GM23338 (cell line): Measurements from ENCODE around the gene ADAM10. TPM values are rescaled to one million over a fixed set of nuclear protein-coding genes. Genes with fewer than 3 reads are reported as not detected.
A peak's percentile ranks its signal among the peaks of the same experiment; 100 is the strongest.

Experiments used
- ATAC-seq: fragments of 200-7000 bp; cut with Tn5 transposase; 3 replicates; pipeline ENCODE4 v1.9.1; 2020
- DNase-seq: peaks from one replicate; pipeline ENCODE4 v3.0.0-alpha.2; 2015; ENCODE audit warnings: low spot score
- H2AFZ ChIP-seq: fragments of 200-600 bp; sonication (generic); 2 replicates; pipeline ENCODE4 v1.8.0; 2016; ENCODE audit warnings: antibody characterized with exemption, mild to moderate bottlenecking, moderate library complexity
- H3F3A ChIP-seq: fragments of 200-600 bp; sonication (generic); replicated peaks from 2 replicates; pipeline ENCODE4 v1.8.0; 2017; ENCODE audit warnings: antibody characterized with exemption, mixed run types, low read depth
- H3K27ac ChIP-seq: fragments of 200-600 bp; sonication (generic); 2 replicates; pipeline ENCODE4 v1.6.1; 2016; ENCODE audit warnings: low read depth
- H3K27me3 ChIP-seq: fragments of 200-600 bp; sonication (generic); 2 replicates; pipeline ENCODE4 v1.8.0; 2016; ENCODE audit warnings: mild to moderate bottlenecking, mixed run types, moderate library complexity; ENCODE audit not compliant: insufficient read depth
- H3K36me3 ChIP-seq: fragments of 200-600 bp; sonication (generic); 2 replicates; pipeline ENCODE4 v1.8.0; 2016; ENCODE audit warnings: mild to moderate bottlenecking; ENCODE audit not compliant: insufficient read depth
- H3K4me1 ChIP-seq: fragments of 200-600 bp; sonication (generic); 2 replicates; pipeline ENCODE4 v1.8.0; 2016; ENCODE audit warnings: mild to moderate bottlenecking, moderate library complexity; ENCODE audit not compliant: insufficient read depth
- H3K4me2 ChIP-seq: fragments of 200-600 bp; sonication (generic); 2 replicates; pipeline ENCODE4 v1.7.1; 2017; ENCODE audit warnings: mixed run types
- H3K4me3 ChIP-seq: fragments of 200-600 bp; sonication (generic); 2 replicates; pipeline ENCODE4 v1.6.1; 2016; ENCODE audit warnings: mixed run types
- H3K79me2 ChIP-seq: fragments of 200-600 bp; sonication (generic); replicated peaks from 2 replicates; pipeline ENCODE4 v1.8.0; 2017; ENCODE audit warnings: mild to moderate bottlenecking; ENCODE audit not compliant: insufficient read depth
- H3K9me2 ChIP-seq: fragments of 200-600 bp; sonication (generic); 2 replicates; pipeline ENCODE4 v1.8.0; 2017; ENCODE audit not compliant: insufficient read depth
- H4K20me1 ChIP-seq: fragments of 200-600 bp; sonication (generic); replicated peaks from 2 replicates; pipeline ENCODE4 v1.8.0; 2017; ENCODE audit warnings: mild to moderate bottlenecking; ENCODE audit not compliant: insufficient read depth
- H3K27ac Mint-ChIP-seq: 2 replicates; pipeline ENCODE4 v1.8.0; 2020; ENCODE audit warnings: inconsistent platforms, mild to moderate bottlenecking, moderate library complexity, mixed read lengths
- H3K27me3 Mint-ChIP-seq: 3 replicates; pipeline ENCODE4 v1.8.0; 2022; ENCODE audit warnings: low read depth, mild to moderate bottlenecking, moderate library complexity, mixed read lengths, inconsistent platforms; ENCODE audit not compliant: insufficient read depth, poor library complexity
- H3K36me3 Mint-ChIP-seq: 3 replicates; pipeline ENCODE4 v1.8.0; 2021; ENCODE audit warnings: low read depth, mild to moderate bottlenecking, inconsistent platforms, moderate library complexity, mixed read lengths
- H3K4me1 Mint-ChIP-seq: 3 replicates; pipeline ENCODE4 v1.8.0; 2020; ENCODE audit warnings: mild to moderate bottlenecking, inconsistent platforms, mixed read lengths
- H3K4me3 Mint-ChIP-seq: 3 replicates; pipeline ENCODE4 v1.8.0; 2021; ENCODE audit warnings: moderate library complexity, mild to moderate bottlenecking, inconsistent platforms, mixed read lengths
- H3K9me3 Mint-ChIP-seq: 3 replicates; pipeline ENCODE4 v1.8.0; 2020; ENCODE audit warnings: moderate library complexity, mild to moderate bottlenecking, inconsistent platforms, mixed read lengths
- EZH2phosphoT487 ChIP-seq: fragments of 200-600 bp; sonication (generic); IDR thresholded peaks from one replicate; pipeline ENCODE4 v1.8.1; 2018; ENCODE audit warnings: antibody characterized with exemption; ENCODE audit not compliant: unreplicated experiment
- JUNB ChIP-seq: IDR thresholded peaks from one replicate; pipeline ENCODE4 v1.6.1; 2016; ENCODE audit warnings: antibody characterized with exemption; ENCODE audit not compliant: unreplicated experiment
- NANOG ChIP-seq: IDR thresholded peaks from 2 replicates; pipeline ENCODE4 v1.6.1; 2016; ENCODE audit warnings: antibody characterized with exemption, borderline replicate concordance
- REST ChIP-seq: IDR thresholded peaks from one replicate; pipeline ENCODE4 v1.6.1; 2018; ENCODE audit warnings: antibody characterized with exemption; ENCODE audit not compliant: unreplicated experiment
- ZNF114 ChIP-seq: fragments of 250-450 bp; sonication (Bioruptor Pico); IDR thresholded peaks from 2 replicates; pipeline ENCODE4 v1.5.0; 2020; ENCODE audit warnings: mild to moderate bottlenecking, moderate library complexity
- ZNF331 ChIP-seq: fragments of 250-450 bp; sonication (Bioruptor Pico); IDR thresholded peaks from 2 replicates; pipeline ENCODE4 v1.5.0; 2020; ENCODE audit warnings: low read depth, mild to moderate bottlenecking, moderate library complexity
- polyA plus RNA-seq: library from polyadenylated mRNA; unstranded; fragments of >200 nt; fragmentation: Nextera tagmentation; extraction: Ambion mirVana; gene quantifications from 2 replicates; pipeline ENCODE4 v1.2.1, GENCODE V29; 2016
- total RNA-seq: library from RNA; depleted of rRNA; stranded (reverse); fragments of >200 nt; shearing (Covaris generic); gene quantifications from 2 replicates; pipeline ENCODE4 v1.2.3, GENCODE V29; 2014

ADAM10 gene
- total and polyA plus RNA-seq, 2 experiments from 2014 or later = 25.0 to 114 TPM

- H3F3A ChIP-seq = no peaks in the 10 kb centered on the region
- H3K36me3 ChIP-seq = no peaks in the 10 kb centered on the region
- Mint-ChIP-seq H3K4me3 (no peak overlapping the region), H3K9me3 (no peaks in the 10 kb centered on the region), H3K27me3 (peaks cover 12% of the 10 kb centered on the region), H3K4me1 (peaks cover 33% of the 10 kb centered on the region), H3K27ac (no peak overlapping the region), H3K36me3 (no peaks in the 10 kb centered on the region)
- ATAC-seq (no peak), DNase-seq (no peak)
- H4K20me1 ChIP-seq = no peaks in the 10 kb centered on the region
- H3K4me1 ChIP-seq = peaks cover 13% of the 10 kb centered on the region
- 0 out of 2 replicates have a peak overlapping the region, but pooled peaks have one; percentile 48 for H3K4me2 ChIP-seq
- H3K27ac ChIP-seq = no peak overlapping the region
- no peak overlapping the region for H3K4me3 ChIP-seq
- TF ChIP-seq ZNF114 (CRISPR knock-in tag) (no peak), NANOG (no peak)
- H3K9me2 ChIP-seq = no peaks in the 10 kb centered on the region
- H2AFZ ChIP-seq = peak overlapping the region; percentile 92
- H3K27me3 ChIP-seq = no peaks in the 10 kb centered on the region
- H3K79me2 ChIP-seq = no peaks in the 10 kb centered on the region
These were observed 196.8 kb downstream of the ADAM10 start for GRCh38 chr15:58552505-58553364.

GRCh38 chr15:58551764-58552504 lies 197.6 kb downstream of the ADAM10 start:
- TF ChIP-seq REST (no peak), JUNB (no peak), EZH2phosphoT487 (no peak), ZNF331 (no peak), NANOG (no peak), ZNF114 (CRISPR knock-in tag) (no peak)
- peak overlapping the region; percentile 92 for H2AFZ ChIP-seq
- no peak overlapping the region for H3K4me3 Mint-ChIP-seq
- peaks cover 33% of the 10 kb centered on the region for H3K4me1 Mint-ChIP-seq
- H3K36me3 Mint-ChIP-seq = no peaks in the 10 kb centered on the region
- no peaks in the 10 kb centered on the region for H3K9me3 Mint-ChIP-seq
- H3K79me2 ChIP-seq = no peaks in the 10 kb centered on the region
- H3K9me2 ChIP-seq = 0 out of 2 replicates have a peak, but pooled peaks cover 3% of the 10 kb centered on the region
- H3F3A ChIP-seq = no peaks in the 10 kb centered on the region
- peak; percentile 47 for DNase-seq
- peaks cover 12% of the 10 kb centered on the region for H3K27me3 Mint-ChIP-seq
- no peaks in the 10 kb centered on the region for H3K27me3 ChIP-seq
- no peaks in the 10 kb centered on the region for H4K20me1 ChIP-seq
- peak; percentile 50 for ATAC-seq
- peaks cover 13% of the 10 kb centered on the region for H3K4me1 ChIP-seq
- H3K36me3 ChIP-seq = no peaks in the 10 kb centered on the region
- H3K4me3 ChIP-seq = no peak overlapping the region
- H3K4me2 ChIP-seq = peak overlapping the region; percentile 48; the same call in 1 of the 2 replicates
- H3K27ac Mint-ChIP-seq = no peak overlapping the region
- no peak overlapping the region for H3K27ac ChIP-seq
